Hematopoietic multipotent progenitor cell treated with erythropoietin and hydrocortisone succinate and interleukin-3 and kit ligand, for 17 days (in vitro differentiated cells): Measurements from ENCODE around the gene CCDC88C.

Experiments
- DNase-seq: peaks from one replicate; pipeline ENCODE4 v3.0.0-alpha.2; 2015; ENCODE audit warnings: low spot score

Gene CCDC88C

GRCh38 chr14:91328313-91329050 lies 89.1 kb downstream of the CCDC88C start:
- no peak for DNase-seq

DNA sequence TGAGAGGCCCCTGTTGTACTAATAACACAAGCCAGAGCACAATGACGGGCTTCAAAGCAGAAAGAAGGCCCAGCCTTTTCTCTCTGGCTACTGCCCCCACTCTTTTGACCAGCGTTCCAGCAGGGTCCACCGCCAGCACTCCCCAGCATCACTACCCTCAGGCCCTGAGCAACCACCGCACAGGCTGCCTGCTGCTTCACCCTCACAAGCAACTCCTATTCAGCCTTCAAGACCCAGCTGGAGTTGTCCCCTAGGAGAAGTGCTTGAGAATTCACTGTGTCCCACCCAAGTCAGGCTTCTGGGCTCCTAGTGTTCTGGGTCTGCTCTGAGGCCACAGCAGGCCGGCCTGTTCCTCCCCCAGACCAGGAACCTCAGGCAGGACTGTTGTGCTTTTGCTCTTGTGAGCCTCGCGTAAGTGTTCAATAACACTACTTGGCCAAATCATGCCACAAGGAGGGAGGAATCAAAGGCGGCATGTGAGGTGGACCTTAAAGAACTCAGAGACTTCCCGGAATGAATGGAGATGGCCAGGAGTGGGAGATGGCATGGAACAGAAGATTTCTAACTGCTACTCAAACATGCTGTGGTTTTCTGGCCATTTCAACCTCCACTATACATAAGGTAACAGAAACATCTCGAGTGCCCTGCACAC lies 89.8 kb downstream of the CCDC88C start:
- no peak for DNase-seq

DNA sequence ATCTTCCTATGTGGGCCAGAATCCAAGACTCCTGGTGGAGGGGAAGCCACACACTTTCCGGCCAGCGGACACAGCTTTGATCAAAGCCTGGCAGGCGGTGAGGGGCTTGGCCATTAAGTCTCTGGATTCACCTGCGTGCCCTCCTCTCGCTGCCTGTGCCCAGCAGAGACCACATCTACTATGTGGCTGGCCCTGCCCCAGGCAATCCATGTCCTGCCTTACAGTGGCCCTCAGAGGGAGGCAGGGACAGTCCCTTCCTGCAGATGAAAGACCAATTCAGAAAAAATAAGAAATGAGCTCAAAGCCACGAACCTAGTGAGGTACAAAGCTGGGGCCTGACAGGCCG lies 90.4 kb downstream of the CCDC88C start:
- DNase-seq = no peak

DNA sequence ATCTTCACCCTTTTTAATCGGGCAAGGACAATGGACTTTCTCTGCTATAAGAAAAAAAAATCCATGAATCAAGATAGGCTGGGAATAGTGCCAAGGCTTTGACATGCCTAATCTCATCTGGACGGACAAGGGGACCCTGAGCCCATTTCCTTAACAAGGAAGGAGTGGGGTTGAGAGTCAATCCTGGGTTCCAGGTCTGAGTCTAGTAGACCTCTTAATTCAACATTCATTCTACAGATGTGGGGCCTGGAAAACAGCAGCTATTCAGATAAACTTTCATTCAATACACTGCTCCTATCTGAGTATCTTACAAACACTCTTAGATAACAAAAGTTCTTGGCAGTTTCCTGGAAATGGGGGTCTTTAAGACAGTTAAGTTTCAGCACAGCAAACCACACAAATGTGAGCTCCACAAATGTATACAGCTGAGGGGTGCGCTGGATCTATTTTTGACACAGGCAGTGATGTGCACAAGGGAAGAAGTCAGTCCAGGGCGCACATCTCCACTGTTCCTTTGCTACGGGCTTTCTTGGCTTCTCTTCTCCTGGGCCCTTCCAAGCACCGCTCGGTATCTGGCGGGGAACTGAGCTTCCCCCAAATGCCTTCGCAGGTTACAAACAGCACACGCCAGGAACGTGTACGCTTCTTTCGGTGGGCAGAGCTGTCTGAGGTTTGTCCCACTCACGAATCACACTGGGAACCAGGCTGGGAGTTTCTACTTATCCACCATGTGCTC lies 90.9 kb downstream of the CCDC88C start:
- no peak for DNase-seq

DNA sequence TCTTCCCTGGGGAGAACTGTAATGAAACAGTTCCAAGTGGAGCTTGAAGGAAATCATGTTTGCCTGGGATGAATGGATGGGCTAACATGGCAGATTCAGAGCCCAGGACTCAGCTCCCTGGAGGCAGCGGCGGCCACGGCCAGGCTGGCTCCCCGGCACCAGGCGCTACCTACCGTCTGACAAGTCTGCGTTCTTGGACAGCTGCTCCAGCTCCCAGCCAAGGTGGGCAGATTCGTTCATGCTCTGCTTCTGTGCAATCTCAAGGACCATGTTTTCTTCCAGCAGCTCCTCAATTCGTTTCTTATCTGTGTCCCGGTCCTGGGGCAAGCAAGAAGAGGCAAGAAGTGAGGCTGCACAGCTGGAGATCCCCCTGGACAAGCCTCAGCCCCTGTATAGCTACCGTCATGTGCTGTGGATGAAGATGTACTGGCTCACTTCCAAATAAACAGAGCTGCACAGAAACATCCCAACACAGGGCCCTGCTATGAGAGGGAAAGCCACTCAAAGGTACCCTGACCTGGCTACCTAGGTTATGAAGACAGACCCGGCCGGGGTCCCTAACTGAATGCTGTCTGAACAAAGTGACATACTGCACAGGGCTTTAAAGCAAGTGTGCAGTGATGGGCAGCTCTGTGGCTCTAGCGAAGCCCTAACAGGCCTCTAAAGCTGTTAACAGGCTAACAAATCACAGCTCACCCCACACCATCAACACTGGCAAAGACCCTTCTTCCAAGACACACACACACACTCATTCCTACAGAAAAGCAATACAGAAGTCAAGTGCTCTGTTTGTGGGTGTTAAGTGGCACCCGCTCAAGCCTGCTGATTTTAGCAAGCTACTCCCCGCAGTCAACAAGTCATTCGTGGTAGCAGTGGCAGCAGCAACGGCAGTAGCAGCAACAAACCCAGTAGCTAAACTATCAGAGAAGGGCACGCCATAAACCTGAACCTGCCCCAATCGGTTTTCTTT lies 92.7 kb downstream of the CCDC88C start:
- DNase-seq = no peak

DNA sequence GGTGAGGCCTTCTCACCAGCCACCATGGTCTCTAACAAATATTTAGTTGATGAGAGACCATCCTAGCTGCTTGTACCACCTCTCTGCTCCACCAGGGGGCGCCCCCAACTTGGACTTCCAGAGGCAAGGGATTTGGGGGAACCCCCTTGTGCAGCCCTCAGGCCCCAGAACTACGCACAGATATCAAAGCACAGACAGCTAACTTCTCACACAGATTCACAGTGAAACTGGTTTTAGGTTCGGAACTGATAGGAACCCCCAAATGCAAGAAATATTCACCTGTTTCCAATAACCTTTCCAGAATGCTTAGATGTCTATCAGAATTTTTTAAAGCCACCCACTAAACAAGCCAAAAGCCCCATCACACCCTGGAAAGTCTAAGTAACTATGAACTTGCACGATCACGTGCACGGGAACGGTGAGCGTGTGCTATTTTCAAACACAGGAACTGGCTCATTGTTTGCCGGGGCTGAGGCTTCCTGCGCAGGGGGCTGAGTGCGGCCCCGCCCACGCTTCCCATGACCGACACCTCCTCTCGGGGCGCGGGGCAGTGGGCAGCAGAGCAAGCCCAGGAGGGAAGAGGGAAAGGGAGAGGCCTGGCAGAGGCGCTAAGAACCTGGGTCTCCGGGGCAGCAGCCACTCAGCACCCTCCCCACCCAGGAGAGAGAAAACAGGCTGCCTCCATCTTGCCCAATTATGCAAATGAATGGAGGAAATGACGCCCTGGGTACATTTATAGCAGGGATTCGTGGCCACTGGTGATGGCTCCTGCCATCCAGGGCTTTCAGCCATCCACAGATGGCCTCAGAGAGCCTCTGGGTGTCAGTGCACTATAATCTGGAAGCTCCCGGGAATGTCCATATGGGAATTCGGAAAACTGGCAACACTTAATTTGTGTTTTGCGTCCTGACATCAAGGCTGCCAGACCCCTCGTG lies 93.7 kb downstream of the CCDC88C start:
- peak; percentile 91 for DNase-seq

DNA sequence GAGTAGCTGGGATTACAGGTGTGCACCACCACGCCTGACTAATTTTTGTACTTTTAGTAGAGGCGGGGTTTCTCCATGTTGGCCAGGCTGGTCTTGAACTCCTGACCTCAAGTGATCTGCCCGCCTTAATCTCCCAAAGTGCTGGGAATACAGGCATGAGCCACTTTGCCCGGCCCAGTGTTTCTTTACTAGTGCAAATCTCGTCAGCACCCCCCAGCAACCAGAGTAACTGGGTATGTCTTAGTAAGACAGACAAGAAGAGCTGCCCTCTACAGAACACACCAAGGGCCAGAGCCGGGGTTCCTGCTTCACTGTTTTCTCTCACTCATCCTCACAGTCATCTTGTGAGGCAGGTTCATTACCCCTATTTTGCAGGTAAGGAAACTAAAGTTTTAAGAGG lies 94.6 kb downstream of the CCDC88C start:
- no peak for DNase-seq

- no peak for DNase-seq
Measured at GRCh38 chr14:91322623-91323022, 95.0 kb downstream of the CCDC88C start.

DNA sequence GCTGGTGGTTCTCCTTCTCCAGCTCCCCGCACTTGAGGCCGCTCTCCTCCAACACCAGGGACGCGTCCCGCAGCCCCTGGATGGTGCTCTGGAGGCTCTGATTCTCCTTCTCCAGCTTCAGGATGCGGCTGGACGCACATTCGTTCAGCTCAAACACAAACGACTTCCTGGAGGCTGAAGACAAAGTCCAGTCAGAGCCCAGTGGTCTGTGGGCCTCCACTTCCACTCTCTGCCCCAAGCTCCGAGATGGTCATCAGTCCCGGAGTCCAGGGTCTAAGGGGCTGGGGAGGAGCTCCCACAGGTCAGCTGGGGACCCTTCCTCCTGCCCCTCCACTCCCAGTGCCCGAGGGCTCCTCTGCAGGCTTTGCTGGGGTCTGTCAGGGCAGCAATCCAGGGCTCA lies 96.5 kb downstream of the CCDC88C start:
- DNase-seq = no peak

DNA sequence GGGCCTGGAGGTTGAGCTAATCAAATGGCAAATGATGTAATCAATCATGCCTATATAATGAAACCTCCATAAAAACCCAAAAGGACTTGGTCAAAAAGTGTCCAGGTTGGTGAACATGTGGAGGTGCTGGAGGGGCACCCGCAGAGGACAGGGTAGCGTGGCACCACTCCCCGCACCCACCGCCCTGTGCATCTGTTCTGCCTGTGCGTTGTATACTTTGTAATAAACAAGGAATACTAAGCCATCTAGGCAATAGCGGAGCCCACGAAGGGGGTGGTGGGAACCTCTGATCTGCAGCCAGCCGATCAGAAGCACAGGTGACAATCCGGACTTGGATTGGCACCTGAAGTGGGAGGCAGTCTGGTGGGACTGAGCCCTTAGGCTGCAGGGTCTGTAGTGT lies 97.4 kb downstream of the CCDC88C start:
- no peak for DNase-seq

- no peak for DNase-seq
Measured at GRCh38 chr14:91318911-91319310, 98.7 kb downstream of the CCDC88C start.

DNA sequence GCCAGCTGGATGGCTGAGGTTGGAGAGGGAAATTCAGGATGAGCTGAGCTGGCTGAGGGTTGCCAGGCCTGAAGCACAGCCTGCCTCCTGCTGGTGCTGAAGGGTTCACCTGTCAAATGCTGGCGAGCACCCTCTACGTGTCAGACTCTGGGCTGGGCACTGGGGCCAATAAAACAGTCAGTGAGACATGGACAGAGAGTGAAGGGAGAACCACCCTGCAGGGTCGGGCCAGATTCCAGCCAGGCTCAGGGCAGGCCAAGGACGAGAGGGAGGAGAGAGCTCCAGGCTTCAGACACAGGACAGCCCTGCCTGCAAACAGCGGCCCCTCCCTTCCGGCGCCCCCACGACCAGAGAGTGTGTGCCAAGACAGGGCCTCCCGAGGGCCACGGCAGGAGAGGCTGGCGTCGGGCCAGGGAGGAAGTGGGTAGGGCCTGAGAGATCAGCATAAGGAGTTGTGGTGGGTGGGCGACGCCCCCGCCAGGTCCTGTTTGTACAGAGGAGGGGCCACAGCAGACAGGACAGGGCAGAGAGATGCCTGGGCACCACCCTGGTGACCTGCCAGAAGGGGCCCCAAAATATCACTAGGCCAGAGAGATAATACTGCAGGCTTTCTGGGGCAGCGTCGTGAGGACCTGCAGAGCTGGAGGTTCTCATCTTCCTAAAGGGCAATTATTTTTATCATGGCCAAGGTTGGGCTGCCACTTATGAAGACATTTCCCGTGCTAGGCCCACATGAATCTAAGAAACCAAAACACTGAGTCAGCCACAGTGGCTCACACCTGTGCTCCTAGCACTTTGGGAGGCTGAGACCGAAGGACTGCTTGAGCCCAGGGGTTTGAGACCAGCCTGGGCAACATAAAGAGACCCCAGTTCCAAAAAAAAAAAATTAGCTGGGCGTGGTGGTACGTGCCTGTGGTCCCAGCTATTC lies 100.0 kb downstream of the CCDC88C start:
- DNase-seq = peak; percentile 60

DNA sequence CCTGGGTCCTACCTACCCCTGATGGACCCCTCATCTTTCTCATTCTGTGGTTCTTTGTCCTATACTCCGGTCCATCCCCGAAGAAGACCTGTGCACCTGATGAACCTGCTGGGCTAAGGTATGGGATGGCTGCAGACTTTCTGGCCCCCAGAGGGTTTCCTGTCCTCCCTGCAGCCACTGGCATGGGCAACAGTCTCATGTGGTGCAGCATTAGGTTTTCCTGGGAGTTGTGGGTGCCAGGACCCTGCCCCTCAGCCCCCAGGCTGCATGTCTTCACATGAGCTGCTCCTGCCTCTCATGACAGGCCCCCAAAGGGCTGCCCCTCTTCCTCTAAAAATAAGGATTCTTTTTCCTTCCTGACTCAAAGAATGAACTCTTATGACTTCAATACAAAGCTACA lies 100.9 kb downstream of the CCDC88C start:
- DNase-seq = no peak

- no peak for DNase-seq
Measured at GRCh38 chr14:91315844-91316267, 101.8 kb downstream of the CCDC88C start.

- no peak for DNase-seq
Measured at GRCh38 chr14:91313852-91314251, 103.8 kb downstream of the CCDC88C start.

DNA sequence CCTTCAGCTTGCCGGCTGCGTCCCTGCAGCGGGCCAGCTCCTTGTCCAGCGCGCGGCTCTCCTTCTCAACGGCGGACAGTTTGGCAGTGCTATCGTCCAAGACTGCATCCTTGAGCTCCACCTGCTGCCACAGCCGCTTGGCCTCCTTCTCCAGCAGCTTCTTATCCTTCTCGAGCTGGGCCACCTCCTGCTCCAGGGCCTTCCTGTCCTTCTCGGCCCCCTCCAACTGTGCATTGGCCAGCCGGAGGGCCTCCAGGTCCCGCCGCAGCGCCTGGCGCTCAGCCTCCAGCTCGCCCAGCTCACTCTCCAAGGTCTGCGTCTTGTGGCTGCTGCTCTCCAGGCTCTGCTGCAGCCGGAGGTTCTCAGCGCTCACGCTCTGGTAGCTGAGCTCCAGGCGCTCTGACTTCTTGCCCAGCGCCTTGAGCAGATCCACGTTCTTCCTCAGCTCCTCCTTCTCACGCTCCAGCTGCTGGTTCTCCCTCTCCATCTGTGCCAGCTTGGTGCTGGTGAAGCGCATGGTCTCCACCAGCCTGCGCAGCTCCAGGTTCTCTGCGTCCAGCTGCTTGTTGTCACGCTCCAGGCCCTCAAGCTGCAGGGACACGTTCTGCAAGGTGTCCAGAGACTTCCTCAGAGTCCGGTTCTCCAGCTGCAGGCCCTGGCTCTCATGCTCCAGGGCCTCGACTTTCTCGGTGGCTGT lies 104.3 kb downstream of the CCDC88C start:
- no peak for DNase-seq

GRCh38 chr14:91311284-91311662 lies 106.3 kb downstream of the CCDC88C start:
- peak; percentile 79 for DNase-seq

DNA sequence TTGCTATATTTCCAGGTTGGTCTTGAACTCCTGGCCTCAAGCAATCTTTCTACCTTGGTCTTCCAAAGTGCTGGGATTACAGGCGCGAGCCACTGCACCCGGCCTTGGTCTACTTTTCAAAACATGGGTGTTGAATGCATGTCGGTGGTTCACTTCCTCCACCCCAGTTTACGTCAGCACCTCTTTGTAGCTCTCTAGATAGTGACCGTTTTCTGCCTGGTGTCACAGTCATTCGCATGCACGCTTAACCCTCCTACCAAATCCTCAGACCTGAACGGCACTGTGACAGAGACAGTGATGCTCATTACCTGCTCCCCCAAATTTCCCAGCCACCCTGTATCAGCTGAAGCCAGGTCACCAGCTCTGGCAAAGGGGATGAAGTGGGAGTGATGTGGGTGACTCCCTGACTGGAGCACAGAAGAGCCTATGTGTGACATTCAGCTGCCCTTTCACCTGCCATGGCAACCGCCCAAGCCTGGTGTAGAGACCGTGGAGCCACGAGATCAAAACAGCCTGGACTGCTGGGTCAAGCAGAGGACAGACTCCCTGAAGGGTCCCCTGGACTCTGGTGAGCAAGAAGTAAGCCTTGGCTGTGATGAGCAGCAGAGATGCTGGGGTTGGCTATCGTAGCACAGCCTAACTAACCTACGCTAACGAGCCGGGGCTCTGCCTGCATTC lies 106.9 kb downstream of the CCDC88C start:
- no peak for DNase-seq
